T-helper 1 cell treated with Interleukin-12 subunit alpha and Interleukin-12 subunit beta and Interleukin-4 antibody, amounts not matched to agents 30 ng/mL and 1 ng/mL, for 36 hours (primary cell): Measurements from ENCODE around the gene GSK3B. TPM values are rescaled to one million over a fixed set of nuclear protein-coding genes. Genes with fewer than 3 reads are reported as not detected.
"Not testable (repeated sequence)": the region's sequence is repeated elsewhere in the genome, so short reads cannot be mapped to it uniquely, and the experiment has no call there.

ENCODE experiments used
- intact Hi-C: fragments of 100-400 bp; cut with micrococcal nuclease; formaldehyde crosslinking; loops from one replicate; pipeline ENCODE4 v1.15.1; 2024
- total RNA-seq: library from RNA; stranded (reverse); gene quantifications from 2 replicates; pipeline ENCODE4 v1.2.3, GENCODE V29; 2022

The GSK3B gene
- total RNA-seq, 1 donor from 2014 or later, result 44.8 TPM

GRCh38 chr3:119944091-119944490 lies 150.2 kb downstream of the GSK3B start:
- intact Hi-C loops, result no loop called here

- intact Hi-C loops, result no loop called here
These were observed 155.2 kb downstream of the GSK3B start for GRCh38 chr3:119939077-119939476.

- intact Hi-C loops, result loop anchor here (2.0 kb wide), 2 partner anchors 26 to 158 kb away; partner anchors contain the start of gene GSK3B
These were observed 157.0 kb downstream of the GSK3B start for GRCh38 chr3:119937229-119937628.

- intact Hi-C loops, result no loop called here
These were observed 160.0 kb downstream of the GSK3B start for GRCh38 chr3:119934249-119934648.

- intact Hi-C loops, result no loop called here
These were observed 161.0 kb downstream of the GSK3B start for GRCh38 chr3:119933207-119933606.

GRCh38 chr3:119930286-119930685 lies 164.0 kb downstream of the GSK3B start:
- intact Hi-C loops, result no loop called here

- intact Hi-C loops, result no loop called here
These were observed 167.1 kb downstream of the GSK3B start for GRCh38 chr3:119927190-119927589.

GRCh38 chr3:119924111-119925094 lies 169.8 kb downstream of the GSK3B start:
- intact Hi-C loops, result no loop called here

GRCh38 chr3:119918992-119919933 lies 175.0 kb downstream of the GSK3B start:
- intact Hi-C loops, result no loop called here

- intact Hi-C loops, result loop anchor here (5.0 kb wide), 1 partner anchor 179 kb away; the partner anchor contains the start of gene GSK3B
These were observed 181.2 kb downstream of the GSK3B start for GRCh38 chr3:119913021-119913420.

GRCh38 chr3:119912220-119912619 lies 182.0 kb downstream of the GSK3B start:
- intact Hi-C loops, result loop anchor here (5.0 kb wide), 1 partner anchor 180 kb away; the partner anchor contains the start of gene GSK3B

- intact Hi-C loops, result loop anchor here (2.0 to 5.0 kb wide), 2 partner anchors 25 to 181 kb away; partner anchors contain the start of gene GSK3B
These were observed 182.5 kb downstream of the GSK3B start for GRCh38 chr3:119911748-119912147.

- intact Hi-C loops, result no loop called here
These were observed 192.2 kb downstream of the GSK3B start for GRCh38 chr3:119902061-119902460.

GRCh38 chr3:119901148-119901547 lies 193.1 kb downstream of the GSK3B start:
- intact Hi-C loops, result no loop called here

GRCh38 chr3:119899192-119899511 lies 195.1 kb downstream of the GSK3B start:
- intact Hi-C loops, result no loop called here

- intact Hi-C loops, result no loop called here
These were observed 195.6 kb downstream of the GSK3B start for GRCh38 chr3:119898478-119899191.

GRCh38 chr3:119894195-119894594 lies 200.1 kb downstream of the GSK3B start:
- intact Hi-C loops, result no loop called here

GRCh38 chr3:119893769-119894168 lies 200.5 kb downstream of the GSK3B start:
- intact Hi-C loops, result loop anchor here (2.0 kb wide), 2 partner anchors 455 to 665 kb away; partner anchors contain the start of gene LRRC58

GRCh38 chr3:119891944-119892721 lies 202.1 kb downstream of the GSK3B start:
- intact Hi-C loops, result loop anchor here (1.0 to 2.0 kb wide), 9 partner anchors 180 to 667 kb away; partner anchors contain the start of genes GSK3B and LRRC58

GRCh38 chr3:119888681-119889080 lies 205.6 kb downstream of the GSK3B start:
- intact Hi-C loops, result not testable (repeated sequence)
